HG03103 (cell line): ENCODE measurements around the gene COL6A1.
"Not testable (repeated sequence)": the region's sequence is repeated elsewhere in the genome, so short reads cannot be mapped to it uniquely, and the experiment has no call there.

Experiments used
- ATAC-seq: cut with Tn5 transposase; IDR thresholded peaks from one replicate; pipeline ENCODE4 v1.9.1; 2021; ENCODE audit warnings: low read depth; ENCODE audit not compliant: unreplicated experiment

The COL6A1 gene

DNA sequence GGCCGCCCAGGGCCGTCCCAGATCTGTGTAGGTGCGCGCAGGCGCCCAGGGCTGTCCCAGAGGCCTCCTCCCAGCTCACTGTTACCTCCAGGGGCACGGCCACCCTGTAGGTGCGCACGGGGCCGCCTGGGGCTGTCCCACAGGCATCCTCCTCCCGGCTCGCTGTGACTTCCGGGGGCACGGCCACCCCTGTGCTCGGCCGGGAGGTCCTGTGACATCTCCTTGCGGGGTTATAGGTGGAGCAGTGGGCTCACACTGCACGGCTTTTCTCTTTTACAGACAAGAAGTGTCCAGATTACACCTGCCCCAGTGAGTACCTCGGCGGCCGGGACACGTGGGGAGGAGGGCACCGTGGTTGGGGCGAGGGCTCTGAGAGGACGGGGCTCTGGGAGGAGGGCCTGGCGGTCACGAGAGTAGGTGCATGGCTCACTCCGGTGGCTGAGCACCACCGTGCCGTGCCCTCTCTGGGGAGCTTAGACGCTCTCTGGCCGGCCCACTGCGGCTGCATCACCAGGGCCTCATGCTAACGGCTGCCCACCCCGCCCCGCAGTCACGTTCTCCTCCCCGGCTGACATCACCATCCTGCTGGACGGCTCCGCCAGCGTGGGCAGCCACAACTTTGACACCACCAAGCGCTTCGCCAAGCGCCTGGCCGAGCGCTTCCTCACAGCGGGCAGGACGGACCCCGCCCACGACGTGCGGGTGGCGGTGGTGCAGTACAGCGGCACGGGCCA, 21.4 kb downstream of the COL6A1 start:
- no peak for ATAC-seq

DNA sequence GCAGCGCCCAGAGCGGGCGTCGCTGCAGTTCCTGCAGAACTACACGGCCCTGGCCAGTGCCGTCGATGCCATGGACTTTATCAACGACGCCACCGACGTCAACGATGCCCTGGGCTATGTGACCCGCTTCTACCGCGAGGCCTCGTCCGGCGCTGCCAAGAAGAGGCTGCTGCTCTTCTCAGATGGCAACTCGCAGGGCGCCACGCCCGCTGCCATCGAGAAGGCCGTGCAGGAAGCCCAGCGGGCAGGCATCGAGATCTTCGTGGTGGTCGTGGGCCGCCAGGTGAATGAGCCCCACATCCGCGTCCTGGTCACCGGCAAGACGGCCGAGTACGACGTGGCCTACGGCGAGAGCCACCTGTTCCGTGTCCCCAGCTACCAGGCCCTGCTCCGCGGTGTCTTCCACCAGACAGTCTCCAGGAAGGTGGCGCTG, 22.0 kb downstream of the COL6A1 start:
- ATAC-seq: no peak

DNA sequence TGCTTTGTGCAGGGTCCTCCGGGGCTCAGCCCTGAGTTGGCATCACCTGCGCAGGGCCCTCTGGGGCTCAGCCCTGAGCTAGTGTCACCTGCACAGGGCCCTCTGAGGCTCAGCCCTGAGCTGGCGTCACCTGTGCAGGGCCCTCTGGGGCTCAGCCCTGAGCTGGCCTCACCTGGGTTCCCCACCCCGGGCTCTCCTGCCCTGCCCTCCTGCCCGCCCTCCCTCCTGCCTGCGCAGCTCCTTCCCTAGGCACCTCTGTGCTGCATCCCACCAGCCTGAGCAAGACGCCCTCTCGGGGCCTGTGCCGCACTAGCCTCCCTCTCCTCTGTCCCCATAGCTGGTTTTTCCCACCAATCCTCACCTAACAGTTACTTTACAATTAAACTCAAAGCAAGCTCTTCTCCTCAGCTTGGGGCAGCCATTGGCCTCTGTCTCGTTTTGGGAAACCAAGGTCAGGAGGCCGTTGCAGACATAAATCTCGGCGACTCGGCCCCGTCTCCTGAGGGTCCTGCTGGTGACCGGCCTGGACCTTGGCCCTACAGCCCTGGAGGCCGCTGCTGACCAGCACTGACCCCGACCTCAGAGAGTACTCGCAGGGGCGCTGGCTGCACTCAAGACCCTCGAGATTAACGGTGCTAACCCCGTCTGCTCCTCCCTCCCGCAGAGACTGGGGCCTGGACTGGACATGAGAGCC, 22.7 kb downstream of the COL6A1 start:
- no peak for ATAC-seq

DNA sequence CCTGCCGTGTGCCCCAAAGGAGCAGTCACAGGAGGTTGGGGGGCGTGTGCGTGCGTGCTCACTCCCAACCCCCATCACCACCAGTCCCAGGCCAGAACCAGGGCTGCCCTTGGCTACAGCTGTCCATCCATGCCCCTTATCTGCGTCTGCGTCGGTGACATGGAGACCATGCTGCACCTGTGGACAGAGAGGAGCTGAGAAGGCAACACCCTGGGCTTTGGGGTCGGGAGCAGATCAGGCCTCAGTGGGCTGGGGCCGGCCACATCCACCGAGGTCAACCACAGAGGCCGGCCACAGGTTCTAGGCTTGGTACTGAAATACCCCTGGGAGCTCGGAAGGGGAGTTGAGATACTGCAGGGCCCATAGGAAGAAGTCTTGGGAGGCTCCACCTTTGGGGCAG, 23.5 kb downstream of the COL6A1 start:
- no peak for ATAC-seq

DNA sequence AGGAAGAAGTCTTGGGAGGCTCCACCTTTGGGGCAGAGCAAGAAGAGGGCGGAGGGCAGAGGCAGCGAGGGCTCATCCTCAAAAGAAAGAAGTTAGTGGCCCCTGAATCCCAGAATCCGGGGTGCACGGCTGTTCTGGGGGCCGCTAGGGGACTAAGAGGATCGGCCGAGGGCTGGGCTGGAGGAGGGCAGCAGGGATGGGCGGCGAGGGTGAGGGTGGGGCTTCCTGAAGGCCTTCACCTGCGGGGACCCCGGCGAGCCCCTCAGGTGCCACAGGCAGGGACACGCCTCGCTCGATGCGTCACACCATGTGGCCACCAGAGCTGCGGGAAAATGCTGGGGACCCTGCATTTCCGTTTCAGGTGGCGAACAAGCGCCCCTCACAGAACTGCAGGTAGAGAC, 23.9 kb downstream of the COL6A1 start:
- no peak for ATAC-seq

DNA sequence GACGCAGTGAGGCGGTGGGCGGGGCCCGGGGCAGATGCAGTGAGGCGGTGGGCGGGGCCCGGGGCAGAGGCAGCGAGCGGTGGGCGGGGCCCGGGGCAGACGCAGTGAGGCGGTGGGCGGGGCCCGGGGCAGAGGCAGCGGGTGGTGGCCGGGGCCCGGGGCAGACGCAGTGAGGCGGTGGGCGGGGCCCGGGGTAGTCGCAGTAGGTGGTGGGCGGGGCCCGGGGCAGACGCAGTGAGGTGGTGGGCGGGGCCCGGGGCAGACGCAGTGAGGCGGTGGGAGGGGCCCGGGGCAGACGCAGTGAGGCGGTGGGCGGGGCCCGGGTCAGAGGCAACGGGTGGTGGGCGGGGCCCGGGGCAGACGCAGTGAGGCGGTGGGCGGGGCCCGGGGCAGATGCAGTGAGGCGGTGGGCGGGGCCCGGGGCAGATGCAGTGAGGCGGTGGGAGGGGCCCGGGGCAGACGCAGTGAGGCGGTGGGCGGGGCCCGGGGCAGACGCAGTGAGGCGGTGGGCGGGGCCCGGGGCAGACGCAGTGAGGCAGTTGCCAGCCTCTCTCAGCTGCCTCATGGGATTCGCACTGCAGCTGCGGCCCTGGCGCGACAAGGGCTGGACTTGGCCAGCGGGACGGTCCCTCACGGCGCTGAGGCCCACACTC, 24.4 kb downstream of the COL6A1 start:
- ATAC-seq: not testable (repeated sequence)

DNA sequence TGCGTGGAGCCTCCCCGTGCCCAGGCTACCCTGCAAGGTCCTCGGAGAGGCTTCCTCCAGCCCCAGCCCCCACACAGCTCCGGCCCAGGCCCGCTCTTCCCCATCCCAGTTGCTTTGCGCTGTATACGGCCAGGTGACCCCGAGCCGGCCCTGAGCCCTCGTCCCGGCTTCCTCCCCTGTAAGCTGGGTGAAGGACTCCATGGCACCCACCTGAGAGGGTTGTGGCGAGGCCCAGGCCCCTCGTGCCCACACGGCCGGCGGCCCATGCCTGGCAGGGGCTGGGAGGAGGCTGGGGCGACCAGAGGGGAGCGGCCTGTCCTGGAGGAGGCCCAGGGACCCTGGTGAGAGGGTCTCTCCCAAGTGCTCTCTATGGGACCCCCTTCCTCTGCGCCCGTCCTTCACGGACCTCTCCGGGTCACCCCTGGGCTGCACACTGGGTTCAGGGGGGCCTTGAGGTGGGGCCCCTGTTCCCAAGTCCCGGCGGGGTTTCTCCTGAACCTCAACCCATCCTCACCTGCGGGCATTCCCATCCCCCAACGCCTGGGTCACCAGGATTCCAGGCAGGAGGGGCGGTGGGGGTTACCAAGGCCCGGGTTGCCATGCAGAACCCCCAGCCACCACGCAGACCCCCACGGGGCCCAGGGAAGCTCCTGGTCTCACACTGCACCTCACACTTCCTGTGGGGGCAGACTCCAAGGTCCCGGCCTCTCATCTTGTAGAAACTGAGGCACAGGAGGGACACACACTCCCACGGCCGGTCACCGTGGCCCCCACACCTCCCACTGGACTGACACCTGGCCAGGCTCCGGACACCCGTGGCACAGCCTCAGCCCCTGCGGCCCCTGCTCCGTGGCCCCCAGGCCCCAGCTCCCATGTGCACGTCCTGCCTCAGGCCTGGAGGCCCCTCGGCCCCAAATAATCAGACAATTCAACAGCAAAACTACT, 25.2 kb downstream of the COL6A1 start:
- no peak for ATAC-seq

DNA sequence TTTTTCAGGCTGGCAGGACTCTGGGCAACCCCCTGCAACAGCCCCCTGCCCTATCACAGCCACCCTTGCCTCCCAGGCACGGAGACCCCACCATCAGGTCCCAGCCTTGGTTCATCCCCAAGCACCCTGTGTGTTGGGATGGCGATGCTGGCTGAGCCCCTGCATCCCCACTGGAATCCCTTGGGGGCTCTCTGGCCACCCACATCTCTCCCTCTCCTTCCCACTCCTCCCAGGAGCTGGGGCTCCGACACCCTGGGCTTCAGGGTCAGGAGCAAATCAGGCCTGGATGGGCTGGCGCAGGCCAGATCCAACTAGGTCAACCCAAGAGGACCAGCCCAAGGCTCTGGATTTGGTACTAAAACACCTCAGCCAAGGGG, 25.9 kb downstream of the COL6A1 start:
- ATAC-seq: no peak

DNA sequence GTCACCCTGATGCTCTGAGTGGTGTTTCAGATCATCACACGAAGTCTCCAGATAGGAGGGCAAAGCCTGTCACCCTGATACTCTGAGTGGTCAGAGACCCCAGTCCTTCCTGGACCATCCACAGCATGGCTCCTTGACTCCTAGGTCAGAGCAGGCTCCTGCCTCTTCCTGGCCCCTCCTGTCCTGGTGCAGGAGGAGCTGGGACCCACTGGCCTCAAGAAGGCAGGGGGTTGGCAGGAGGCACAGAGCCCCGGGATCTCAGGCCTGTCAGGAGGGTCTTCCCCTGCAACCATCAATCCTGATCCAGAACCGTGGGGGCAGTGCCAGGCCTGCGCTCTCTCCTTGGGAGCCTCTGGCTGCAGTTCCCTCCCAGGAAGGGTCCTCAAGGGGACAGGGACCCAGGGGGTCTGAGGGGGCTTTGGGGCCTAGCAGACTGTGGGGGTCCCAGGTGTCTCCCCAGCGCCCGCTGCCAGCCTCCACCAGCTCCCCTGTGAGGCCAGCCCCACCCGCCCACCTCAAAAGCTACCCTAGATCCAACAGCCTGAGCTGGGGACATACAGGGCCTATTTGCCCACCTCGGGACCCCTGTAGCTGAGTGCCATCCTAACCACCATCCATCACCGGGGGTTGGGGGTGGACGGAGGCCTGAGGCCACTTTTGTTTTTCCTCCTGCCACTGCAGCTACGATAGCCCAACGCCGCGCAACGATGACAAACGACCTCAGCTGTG, 27.5 kb downstream of the COL6A1 start:
- ATAC-seq: no peak

DNA sequence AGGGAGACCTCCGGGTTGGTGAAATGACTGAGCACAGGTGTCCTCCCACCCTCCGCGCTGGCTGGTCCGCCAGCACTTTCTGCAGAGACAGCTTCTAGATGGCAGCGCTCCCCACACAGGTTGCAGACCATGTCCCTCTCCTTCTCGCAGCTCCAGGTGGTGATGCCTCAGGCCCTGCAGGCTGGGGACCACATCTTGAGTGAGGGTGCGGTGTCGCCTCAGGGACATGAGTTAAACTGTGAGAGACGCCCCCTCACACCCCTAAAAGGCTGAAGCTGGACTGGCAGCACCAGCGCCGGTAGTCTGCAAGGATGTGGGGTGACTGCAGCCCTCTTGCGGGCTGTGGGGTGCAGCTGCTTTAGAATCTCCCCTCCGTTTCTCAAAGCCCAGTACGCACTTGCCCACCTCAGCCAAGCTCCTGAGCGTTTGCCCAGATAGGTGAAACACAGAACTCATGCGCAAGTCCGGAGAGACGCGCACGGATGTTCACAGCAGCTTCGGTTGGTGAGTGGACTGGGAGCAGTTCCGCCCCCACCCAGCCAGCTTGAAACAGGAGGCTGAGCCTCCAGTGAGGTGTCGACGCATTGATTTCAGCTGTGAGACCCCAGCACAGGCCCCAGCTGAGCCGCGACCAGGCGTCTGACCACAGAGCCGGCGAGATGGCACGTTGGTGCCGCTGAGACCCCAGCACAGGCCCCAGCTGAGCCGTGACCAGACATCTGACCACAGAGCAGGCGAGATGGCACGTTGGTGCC, 28.6 kb downstream of the COL6A1 start:
- no peak for ATAC-seq

DNA sequence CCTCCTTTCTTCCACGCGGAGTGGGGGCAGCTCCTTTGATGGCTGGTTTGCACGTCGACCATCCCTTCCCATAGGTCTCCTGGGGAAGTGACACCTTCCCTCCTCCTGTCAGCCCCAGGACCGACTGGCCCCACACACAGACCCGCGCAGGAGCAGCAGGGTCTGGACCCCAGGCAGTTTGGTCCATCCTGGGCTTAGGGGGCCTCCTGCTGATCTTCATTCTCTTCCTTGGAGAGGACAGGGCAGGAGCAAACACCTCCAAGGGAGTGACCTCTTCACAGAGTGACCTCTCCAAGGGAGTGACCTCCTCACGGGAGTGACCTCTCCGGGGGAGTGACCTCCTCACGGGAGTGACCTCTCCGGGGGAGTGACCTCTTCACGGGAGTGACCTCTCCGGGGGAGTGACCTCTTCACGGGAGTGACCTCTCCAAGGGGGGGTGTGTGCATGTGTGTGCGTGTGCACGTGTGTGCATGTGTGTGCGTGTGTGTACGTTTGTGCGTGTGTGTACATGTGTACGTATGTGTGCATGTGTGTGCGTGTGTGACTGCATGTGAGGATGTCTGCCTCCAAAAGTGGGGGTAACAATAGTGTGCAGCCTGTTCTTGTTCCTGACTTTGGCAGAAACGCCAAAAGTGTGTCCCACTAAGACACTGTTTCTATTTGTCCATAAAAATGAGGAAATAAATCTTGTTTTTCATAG, 29.8 kb downstream of the COL6A1 start:
- no peak for ATAC-seq

DNA sequence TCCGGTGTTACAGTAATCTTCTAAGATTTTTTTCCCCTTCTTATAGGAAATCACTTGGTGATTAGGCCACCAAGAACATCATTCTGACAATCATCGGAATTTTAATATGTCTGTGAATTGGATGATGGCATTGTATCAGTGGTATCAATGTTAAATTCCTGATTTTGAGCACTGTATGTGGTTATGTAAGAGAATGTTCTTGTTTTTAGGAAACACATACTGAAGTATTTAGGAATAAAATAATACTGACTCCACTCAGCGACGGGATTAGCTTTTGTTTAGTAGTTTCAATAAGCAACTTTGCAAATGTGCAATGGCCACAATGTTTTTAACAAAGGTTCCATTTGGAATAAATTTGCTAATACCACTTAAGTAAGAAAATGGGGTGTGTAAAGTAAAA, 30.6 kb downstream of the COL6A1 start:
- no peak for ATAC-seq

DNA sequence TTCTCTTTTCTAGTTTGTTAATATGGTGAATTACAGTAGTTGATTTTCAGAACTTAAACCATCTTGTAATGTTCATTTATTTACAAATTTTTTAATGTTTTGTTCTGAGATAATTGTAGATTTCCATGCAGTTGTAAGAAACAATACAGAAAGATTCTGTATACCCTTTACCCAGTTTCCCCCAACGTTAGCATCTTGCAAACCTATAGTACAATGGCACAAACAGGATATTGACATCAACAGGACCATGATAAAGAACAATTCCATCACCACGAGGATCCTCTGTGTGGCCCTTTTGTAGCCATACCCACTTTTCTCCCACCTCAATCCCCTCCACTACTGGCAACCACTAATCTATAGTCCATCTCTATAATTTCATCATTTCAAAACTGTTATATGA, 33.3 kb downstream of the COL6A1 start:
- no peak for ATAC-seq

DNA sequence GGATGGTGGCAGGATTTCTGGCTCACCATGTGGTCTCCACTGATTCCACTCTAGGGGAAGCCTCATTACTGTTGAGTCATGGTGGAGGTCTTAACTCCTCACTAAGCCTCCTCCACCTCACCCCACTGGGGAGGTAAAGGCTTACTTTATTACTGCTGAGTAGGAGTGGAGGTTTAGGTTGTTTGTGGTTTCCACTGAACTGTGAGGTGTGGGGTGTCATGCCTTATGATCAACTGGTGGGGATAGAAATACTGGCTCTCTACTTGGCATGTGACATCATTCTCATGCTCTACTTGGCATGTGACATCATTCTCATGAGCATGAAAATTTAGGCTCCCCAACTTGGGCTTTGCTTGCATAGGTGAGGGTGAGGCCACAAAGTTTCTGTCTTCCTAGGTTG, 35.6 kb downstream of the COL6A1 start:
- no peak for ATAC-seq

DNA sequence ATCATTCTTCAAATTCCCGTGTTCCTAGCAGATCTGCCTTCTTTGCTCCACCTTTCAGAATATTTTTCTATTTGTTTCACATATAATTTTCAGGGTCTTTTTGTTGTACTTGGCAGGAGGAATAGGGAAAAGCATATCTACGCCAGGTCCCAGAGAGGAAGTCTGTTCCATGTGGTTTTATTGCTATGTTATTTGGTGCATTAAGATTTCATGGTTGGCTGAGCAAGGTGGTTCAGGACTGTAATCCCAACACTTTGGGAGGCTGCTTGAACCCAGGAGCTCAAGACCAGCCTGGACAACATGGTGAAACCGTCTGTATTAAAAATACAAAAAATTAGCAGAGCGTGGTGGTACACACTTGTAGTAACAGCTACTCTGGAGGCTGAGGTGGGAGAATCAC, 36.1 kb downstream of the COL6A1 start:
- no peak for ATAC-seq

DNA sequence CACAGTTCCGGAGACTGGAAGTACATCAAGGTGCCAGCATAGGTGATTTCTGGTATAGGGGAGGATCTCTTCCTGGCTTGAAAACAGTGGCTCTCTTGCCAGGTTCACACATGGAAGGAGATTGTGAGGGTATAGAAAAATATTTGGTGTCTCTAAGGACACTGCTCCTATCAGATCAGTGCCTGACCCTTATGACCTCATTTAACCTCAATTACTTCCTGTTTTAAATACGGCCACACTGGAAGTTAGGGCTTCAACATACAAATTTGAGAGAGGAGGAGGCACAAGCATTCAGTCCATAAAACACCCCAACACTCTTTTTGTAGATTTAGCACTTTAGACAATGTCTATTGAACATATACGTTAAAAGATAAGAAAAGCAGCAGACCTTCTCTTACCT, 37.0 kb downstream of the COL6A1 start:
- ATAC-seq: no peak

DNA sequence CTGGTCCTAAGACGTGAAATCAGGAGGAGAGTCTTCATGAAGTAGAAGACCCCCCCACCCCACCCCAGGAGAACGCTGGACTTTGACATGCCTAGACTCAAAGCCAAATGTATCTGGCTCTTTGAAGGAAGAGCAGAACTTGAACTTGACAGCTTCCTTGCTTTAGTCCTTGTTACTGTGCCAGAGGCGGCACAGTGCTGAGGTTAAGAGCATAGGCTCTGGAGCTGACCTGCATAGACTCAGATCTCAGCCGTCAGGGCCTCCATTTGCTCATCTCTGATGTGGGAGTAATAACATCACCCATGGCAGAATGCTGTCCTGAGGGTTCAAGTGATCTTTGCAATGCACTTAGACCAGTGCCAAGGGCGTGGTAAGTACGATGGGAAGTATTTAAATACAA, 39.0 kb downstream of the COL6A1 start:
- no peak for ATAC-seq

DNA sequence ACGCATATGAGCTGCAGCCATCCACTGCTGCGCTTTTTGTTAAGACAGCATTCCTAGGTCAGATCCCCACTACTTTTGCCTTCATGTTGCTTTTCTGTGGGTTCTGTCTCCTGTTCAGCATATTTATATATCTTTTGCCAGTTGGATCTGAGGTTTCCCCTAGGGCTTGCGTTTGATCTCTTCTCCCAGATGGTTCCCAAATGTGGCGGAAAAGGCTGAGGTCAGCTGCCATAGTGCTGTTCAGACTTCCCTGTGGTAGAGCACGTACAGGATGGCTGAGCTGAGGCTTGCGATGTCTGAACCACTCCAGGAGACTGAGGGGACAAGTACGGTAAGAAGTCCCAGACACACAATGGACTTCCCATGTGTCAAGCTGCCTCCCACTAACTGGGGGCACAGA, 39.8 kb downstream of the COL6A1 start:
- ATAC-seq: no peak
